Measurements from ENCODE around the gene PDHA2. TPM values are rescaled to one million over a fixed set of nuclear protein-coding genes. Genes with fewer than 3 reads are reported as not detected.

Gene PDHA2
- total RNA-seq, 4 donors from 2014 or later, result not detected

- Histone ChIP-seq H3K9me3 (no peaks in the 10 kb centered on the region), H3K4me1 (no peaks in the 10 kb centered on the region), H3K27ac (no peak overlapping the region), H3K4me3 (no peak overlapping the region), H3K27me3 (no peaks in the 10 kb centered on the region), H3K36me3 (no peaks in the 10 kb centered on the region)
- TF ChIP-seq POLR2AphosphoS5 (IDR thresholded peaks at IDR 0.05) (no peak), EP300 (IDR thresholded peaks at IDR 0.05) (no peak), POLR2A (IDR thresholded peaks at IDR 0.05) (no peak)
- TF ChIP-seq, protein P1, sequence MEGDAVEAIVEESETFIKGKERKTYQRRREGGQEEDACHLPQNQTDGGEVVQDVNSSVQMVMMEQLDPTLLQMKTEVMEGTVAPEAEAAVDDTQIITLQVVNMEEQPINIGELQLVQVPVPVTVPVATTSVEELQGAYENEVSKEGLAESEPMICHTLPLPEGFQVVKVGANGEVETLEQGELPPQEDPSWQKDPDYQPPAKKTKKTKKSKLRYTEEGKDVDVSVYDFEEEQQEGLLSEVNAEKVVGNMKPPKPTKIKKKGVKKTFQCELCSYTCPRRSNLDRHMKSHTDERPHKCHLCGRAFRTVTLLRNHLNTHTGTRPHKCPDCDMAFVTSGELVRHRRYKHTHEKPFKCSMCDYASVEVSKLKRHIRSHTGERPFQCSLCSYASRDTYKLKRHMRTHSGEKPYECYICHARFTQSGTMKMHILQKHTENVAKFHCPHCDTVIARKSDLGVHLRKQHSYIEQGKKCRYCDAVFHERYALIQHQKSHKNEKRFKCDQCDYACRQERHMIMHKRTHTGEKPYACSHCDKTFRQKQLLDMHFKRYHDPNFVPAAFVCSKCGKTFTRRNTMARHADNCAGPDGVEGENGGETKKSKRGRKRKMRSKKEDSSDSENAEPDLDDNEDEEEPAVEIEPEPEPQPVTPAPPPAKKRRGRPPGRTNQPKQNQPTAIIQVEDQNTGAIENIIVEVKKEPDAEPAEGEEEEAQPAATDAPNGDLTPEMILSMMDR (IDR thresholded peaks at IDR 0.05), result no peak
- no peak for DNase-seq (ENCODE audit: low spot score in 2 of 2)
- WGBS, result 56% methylated on average over 4 of the region's 4 CpGs
Measured at GRCh38 chr4:95831166-95831565, 8.7 kb upstream of the PDHA2 start.

DNA sequence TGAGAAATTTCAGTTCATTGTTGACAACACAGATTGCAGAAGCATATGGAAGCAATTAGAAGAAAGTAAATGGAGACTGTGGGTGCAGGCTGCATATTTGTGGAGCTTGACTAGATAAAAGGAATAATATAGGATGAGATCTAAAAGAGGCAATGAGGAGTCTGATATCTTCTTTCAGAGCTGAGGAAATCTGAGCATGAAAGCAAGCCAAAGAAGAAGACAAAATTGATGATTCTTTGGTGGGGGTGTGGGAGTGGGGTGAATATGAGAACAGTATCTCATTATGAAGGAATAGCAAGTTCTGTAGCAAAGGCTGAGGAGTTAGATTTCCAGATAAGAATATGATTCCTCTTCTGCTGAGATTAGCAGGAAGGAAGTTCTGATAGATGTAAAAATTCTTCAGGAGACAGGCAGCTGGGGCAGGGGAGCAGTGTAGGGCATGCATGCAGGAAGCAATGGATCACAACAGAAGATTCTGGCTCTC is 6.1 kb upstream of the PDHA2 start:
- no peak overlapping the region for H3K4me3 ChIP-seq
- no peaks in the 10 kb centered on the region for H3K36me3 ChIP-seq

GRCh38 chr4:95835672-95836071 is 4.2 kb upstream of the PDHA2 start:
- H3K9me3 ChIP-seq, result no peaks in the 10 kb centered on the region
- TF ChIP-seq POLR2A (IDR thresholded peaks at IDR 0.05), result no peak
- no peak for TF ChIP-seq POLR2AphosphoS5 (IDR thresholded peaks at IDR 0.05)
- TF ChIP-seq, protein P1 (IDR thresholded peaks at IDR 0.05), result no peak
- TF ChIP-seq EP300 (IDR thresholded peaks at IDR 0.05), result no peak
- WGBS, result 58% methylated on average over 3 of the region's 3 CpGs
- H3K36me3 ChIP-seq, result no peaks in the 10 kb centered on the region
- H3K27ac ChIP-seq, result no peak overlapping the region
- H3K27me3 ChIP-seq, result no peaks in the 10 kb centered on the region
- DNase-seq (ENCODE audit: low spot score in 2 of 2), result no peak
- H3K4me3 ChIP-seq, result no peak overlapping the region
- H3K4me1 ChIP-seq, result no peaks in the 10 kb centered on the region

More for the DNA sequence above, 6.1 kb upstream of the PDHA2 start:
- Histone ChIP-seq H3K9me3 (no peaks in the 10 kb centered on the region), H3K27ac (no peak overlapping the region), H3K27me3 (no peaks in the 10 kb centered on the region), H3K4me1 (no peaks in the 10 kb centered on the region)
- TF ChIP-seq, protein P1 (IDR thresholded peaks at IDR 0.05), result no peak
- no peak for TF ChIP-seq POLR2AphosphoS5 (IDR thresholded peaks at IDR 0.05)
- no peak for TF ChIP-seq POLR2A (IDR thresholded peaks at IDR 0.05)
- TF ChIP-seq EP300 (IDR thresholded peaks at IDR 0.05), result no peak
- no peak for DNase-seq (ENCODE audit: low spot score in 2 of 2)

- no peak for DNase-seq (ENCODE audit: low spot score in 2 of 2)
- WGBS, result 73% methylated on average over 2 of the region's 2 CpGs
- Histone ChIP-seq H3K4me3 (no peak overlapping the region), H3K27ac (no peak overlapping the region), H3K36me3 (no peaks in the 10 kb centered on the region), H3K27me3 (no peaks in the 10 kb centered on the region), H3K9me3 (no peaks in the 10 kb centered on the region), H3K4me1 (no peaks in the 10 kb centered on the region)
- TF ChIP-seq POLR2AphosphoS5 (IDR thresholded peaks at IDR 0.05) (no peak), POLR2A (IDR thresholded peaks at IDR 0.05) (no peak), EP300 (IDR thresholded peaks at IDR 0.05) (no peak)
- TF ChIP-seq, protein P1 (IDR thresholded peaks at IDR 0.05), result no peak
Measured at GRCh38 chr4:95838192-95838591, 1.7 kb upstream of the PDHA2 start.

- Histone ChIP-seq H3K4me3 (no peak overlapping the region), H3K9me3 (no peaks in the 10 kb centered on the region), H3K27me3 (no peaks in the 10 kb centered on the region), H3K27ac (no peak overlapping the region), H3K36me3 (no peaks in the 10 kb centered on the region), H3K4me1 (no peaks in the 10 kb centered on the region)
- 66% methylated on average over 3 of the region's 3 CpGs for WGBS
- no peak for TF ChIP-seq POLR2A (IDR thresholded peaks at IDR 0.05)
- TF ChIP-seq POLR2AphosphoS5 (IDR thresholded peaks at IDR 0.05), result no peak
- no peak for TF ChIP-seq EP300 (IDR thresholded peaks at IDR 0.05)
- TF ChIP-seq, protein P1 (IDR thresholded peaks at IDR 0.05), result no peak
- DNase-seq (ENCODE audit: low spot score in 2 of 2), result no peak
Measured at GRCh38 chr4:95847908-95848460, 8.1 kb downstream of the PDHA2 start.
